NCI-H524 (cell line): ENCODE results near the gene SLC29A1.
"Not testable (repeated sequence)": the region's sequence is repeated elsewhere in the genome, so short reads cannot be mapped to it uniquely, and the experiment has no call there.

ENCODE experiments used
- DNase-seq, 2 experiments: peaks; one replicate each; lab custom pipeline; 2025; lab: John Stamatoyannopoulos, UW

The SLC29A1 gene

DNA sequence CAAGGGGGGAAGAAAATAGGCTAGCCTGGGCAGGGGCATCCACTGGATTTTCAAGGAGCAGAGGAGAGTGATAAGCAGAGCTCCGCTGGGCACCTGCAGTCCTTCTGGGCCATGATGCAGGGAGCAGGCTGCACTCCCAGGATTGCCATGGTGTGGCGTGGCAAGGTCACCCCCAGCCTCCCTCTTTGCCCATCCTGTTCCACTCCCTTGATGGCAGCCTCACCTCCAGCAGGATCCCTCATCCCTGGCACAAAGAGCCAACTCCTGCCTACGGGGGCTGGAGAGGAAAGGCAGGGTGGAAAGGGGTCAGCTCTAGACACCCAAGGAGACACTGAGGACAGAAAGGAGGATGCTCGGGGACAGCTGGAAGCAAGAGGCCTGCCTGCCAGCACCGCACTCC is 29.1 kb upstream of the SLC29A1 start:
- no peak for DNase-seq

DNA sequence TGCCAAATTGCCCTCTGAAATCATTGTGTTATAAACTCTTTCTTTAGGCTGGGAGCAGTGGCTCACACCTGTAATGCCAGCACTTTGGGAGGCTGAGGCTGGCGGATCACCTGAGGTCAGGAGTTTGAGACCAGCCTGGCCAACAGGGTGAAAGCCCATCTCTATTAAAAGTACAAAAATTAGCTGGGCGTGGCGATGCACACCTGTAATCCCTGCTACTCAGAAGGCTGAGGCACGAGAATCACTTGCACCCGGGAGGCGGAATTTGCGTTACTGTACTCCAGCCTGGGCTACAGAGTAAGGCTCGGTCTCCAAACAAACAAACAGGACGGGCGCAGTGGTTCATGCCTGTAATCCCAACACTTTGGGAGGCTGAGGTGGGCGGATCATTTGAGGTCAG is 27.0 kb upstream of the SLC29A1 start:
- not testable (repeated sequence) for DNase-seq

DNA sequence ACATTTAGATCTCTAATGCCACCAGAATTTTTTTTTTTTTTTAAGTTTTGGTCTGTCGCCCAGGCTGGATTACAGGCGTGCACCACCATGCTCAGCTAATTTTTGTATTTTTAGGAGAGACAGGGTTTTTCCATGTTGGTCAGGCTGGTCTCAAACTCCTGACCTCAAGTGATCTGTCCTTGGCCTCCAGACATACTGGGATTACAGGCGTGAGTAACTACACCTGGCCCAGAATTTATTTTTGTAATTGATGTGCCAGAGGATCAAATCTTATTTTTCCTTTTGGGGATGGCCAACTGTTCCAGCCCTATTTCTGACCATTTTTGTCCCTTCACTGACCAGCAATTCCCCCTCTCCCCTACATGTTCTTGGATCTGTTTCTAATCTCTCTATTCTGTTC is 24.7 kb upstream of the SLC29A1 start:
- no peak for DNase-seq

DNA sequence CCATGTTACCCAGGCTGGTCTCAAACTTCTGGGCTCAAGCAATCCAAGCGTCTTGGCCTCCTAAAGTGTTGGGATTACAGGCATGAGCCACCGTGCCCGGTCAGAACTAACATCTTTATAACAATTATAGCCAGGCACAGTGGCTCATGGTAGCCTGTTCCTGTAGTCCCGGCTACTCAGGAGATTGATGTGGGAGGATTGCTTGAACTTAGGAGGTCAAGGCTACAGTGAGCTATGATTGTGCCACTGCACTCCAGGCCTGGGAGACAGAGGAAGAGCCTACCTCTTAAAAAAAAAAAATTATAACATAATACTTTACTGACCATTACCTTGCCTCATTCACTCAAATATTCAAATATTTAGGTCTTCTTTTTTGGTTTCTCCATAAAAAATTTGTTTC is 23.5 kb upstream of the SLC29A1 start:
- no peak for DNase-seq

DNA sequence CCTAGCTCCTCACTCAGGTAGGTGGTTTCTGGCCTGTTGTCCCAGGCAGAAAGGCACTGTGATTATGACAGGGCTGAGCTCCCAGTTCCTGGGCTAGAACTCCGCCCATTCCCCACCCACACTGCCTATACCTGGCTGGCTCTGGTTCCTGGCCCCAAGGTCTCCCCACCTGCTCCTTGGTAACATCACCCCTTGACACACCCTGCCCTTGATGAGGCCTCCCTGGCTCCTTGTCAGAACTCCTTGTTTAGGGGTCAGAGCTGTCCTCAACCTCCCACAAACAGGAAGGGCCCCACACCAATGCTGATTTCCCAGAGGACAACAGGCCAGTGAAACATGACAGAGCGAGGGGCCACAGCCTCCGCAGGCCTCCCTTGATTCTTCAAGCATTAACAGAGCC is 22.2 kb upstream of the SLC29A1 start:
- DNase-seq, result no peak

DNA sequence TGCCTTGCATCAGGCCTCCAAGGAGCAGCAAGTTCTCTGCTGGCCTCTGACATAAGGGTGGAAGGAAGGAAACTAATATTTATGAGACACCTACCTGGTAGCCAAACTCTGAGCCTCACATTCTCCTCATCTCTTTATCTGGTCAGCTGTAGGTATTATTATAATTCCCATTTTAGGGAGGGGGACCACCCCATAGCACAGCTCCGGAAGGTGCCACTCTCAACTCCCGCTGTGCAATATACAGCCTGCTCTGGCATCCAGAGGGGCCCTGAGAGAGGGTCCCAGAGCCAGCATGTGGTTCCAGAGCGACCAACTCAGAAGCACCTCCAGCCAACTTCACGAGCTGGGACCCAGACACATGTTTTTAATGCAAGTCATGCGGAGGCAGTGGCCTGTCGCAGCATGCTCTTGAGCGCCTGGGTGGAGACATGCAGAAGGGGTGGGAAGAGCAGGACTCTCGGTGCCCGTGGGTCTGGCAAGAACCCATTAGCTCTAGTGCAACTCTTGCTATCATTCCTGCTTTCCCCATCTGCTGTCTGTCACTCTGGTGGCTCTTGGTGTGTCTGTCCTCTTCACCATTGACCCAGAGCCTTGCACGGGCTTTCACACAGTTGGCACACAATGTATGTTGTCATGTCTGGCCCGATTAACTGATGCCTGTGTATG is 21.6 kb upstream of the SLC29A1 start:
- no peak for DNase-seq

DNA sequence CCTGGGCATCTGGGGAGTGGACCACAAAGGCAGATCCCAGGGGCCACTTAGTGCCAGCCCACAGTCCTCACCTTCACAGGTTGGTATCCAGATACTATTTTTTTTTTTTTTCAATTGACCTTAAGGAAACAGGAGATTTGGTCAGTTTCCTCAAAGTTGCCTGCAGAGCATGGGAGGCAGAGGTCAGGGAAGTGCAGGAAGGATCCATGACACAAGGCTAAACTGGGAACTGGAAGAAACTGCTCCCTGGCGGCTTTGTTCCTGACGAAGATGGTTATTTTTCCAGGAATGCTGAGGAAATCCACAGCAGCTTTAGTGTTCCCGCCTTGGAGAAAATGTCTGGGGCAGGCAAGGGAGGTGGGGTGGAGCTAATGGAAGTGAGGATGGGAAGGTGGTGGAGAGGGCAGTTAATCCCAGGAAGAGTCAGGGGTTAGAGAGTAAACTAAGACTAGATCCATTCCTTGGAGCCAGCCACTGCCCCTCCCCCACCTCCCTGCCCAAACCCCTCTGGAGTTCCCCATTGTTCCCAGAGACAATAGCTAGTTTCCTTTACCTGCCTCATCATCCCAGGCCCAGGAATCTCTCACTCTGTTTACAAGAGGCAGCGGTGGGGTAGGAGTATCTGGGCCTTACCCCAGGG is 20.9 kb upstream of the SLC29A1 start:
- no peak for DNase-seq

DNA sequence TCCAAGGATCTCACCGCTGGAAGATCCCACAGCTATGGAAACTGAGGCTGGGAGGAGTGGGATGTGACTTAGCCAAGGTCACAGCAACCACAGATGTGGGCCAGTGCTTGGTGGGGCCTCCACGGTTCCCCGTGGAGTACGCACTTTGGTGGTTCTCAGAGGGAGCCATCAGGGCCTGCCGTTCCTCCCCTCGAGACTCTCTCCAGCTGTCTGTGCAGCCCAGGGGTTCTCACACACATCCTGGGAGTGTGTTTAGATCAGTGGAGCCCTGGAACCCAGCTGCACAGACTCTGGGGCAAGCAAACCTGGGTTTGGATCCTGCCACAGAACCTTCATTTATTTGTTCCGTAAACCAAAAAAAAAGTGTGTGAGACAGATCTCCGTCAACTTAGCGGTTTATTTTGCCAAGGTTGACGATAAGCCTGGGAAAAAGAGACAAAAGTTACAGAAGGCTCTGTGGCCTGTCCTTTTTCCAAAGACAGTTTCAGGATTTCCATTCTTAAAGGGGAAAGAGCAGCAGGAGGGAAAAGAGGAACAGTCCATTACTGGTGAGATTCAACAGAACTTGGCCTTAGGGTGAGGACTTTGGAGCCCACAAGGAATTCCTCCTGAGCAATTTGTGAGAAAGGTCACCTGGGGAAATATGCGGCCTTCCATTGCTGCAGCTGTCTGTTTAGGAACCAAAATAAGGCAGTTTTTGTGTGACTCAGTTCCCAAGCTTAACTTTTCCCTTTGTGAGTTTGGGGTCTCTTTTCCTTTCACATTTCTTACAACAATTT is 20.2 kb upstream of the SLC29A1 start:
- no peak for DNase-seq

DNA sequence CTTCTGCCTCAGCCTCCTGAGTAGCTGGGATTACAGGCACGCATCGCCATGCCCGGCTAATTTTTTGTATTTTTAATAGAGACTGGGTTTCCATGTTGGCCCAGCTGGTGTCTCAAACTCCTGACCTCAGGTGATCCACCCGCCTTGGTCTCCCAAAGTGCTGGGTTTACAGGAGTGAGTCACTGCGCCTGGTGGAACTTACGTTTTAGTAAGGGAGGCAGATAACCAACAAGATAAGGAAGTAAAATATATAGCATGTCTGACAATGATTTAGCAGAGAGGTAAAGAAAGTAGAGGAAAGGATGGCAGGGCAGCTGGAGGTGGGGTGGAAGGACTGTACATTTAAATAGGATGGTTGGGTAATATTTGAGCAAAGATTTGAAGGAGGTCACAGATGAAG is 19.4 kb upstream of the SLC29A1 start:
- no peak for DNase-seq

DNA sequence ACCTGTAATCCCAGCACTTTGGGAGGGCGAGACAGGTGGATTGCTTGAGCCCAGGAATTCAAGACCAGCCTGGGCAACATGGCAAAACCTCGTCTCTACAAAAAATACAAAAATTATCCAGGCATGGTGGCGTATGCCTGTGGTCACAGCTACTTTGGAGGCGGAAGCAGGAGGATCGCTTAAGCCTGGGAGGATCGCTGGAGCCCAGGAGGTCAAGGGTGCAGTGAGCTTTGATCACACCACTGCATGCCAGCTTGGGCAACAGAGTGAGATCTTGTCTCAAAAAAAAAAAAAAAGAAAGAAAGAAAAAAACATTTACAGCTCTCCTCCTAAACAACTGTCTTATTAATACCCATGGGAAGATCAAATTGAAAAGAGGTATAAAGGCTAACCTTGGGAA is 15.4 kb upstream of the SLC29A1 start:
- DNase-seq, result no peak

DNA sequence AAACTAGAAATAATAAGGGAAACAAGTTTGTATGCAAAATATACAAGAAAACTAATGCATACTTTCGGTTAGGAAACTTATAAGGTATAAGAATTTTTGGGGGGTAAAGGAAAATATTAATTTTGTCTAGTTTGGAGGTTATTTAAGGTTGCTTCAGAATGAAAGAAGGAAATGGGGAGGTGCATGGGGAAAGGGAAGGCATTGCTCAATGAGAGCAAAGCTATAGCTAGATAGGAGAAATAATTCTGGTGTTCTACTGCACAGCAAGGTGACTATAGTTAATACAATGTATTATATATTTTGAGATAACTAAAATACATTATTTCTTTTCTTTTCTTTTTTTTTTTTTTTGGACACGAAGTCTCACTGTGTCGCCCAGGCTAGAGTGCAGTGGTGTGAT is 12.1 kb upstream of the SLC29A1 start:
- DNase-seq, result no peak

DNA sequence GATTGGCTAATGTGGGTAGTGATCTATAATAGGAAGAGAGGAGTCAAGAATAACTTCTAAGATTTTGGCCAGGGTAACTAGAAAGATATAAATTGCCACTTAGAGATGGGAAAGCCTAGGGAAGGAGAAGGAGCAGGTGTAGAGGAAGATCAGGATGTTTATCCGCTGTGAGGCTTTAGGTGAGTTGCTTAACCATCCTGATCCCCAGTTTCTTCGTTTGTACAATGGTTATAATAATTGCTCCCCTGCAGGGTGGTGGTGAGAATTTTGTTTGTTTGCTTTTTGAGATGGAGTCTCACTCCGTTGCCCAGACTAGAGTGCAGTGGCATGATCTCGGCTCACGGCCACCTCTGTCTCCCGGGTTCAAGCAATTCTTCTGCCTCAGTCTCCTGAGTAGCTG is 9.1 kb upstream of the SLC29A1 start:
- no peak for DNase-seq

DNA sequence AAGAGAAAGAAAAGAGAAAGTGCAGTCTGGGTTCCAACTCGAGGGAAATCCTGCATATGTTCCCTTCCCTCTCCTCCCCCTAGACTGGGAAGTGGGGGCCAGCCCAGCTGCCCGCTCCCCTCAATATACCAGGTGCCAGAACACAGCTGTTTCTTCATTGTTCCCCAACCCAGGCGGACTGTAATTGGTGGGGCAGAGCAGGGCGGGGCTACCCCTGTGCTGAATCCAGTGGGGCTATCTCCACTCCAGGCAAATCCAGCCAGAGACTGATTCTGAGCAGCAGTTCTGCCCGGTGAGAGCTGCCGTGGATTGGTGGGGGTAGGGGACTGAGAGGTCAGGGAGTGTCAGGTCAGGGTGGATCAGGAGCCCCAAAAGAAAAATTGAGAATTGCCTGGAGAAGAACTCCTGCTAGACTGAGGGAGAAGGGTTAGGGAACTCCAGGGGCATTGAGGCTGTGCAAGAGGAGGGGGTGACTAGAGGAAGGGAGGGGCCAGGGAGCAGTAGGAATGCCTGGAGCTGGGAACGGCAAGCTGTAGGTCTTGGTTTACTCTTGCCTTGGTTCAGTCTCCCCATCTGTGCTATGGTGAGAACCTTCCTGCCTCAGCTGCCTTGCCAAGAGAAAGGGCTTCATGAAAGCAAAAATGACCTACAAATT is 6.6 kb upstream of the SLC29A1 start, which contains the start of gene MYMX:
MYMX (plus strand) TSS at position 250 of the 655 bp plus-strand sequence. CDS start 546 bp downstream, outside the sequence.
- peak; percentile 25 to 86 for DNase-seq

DNA sequence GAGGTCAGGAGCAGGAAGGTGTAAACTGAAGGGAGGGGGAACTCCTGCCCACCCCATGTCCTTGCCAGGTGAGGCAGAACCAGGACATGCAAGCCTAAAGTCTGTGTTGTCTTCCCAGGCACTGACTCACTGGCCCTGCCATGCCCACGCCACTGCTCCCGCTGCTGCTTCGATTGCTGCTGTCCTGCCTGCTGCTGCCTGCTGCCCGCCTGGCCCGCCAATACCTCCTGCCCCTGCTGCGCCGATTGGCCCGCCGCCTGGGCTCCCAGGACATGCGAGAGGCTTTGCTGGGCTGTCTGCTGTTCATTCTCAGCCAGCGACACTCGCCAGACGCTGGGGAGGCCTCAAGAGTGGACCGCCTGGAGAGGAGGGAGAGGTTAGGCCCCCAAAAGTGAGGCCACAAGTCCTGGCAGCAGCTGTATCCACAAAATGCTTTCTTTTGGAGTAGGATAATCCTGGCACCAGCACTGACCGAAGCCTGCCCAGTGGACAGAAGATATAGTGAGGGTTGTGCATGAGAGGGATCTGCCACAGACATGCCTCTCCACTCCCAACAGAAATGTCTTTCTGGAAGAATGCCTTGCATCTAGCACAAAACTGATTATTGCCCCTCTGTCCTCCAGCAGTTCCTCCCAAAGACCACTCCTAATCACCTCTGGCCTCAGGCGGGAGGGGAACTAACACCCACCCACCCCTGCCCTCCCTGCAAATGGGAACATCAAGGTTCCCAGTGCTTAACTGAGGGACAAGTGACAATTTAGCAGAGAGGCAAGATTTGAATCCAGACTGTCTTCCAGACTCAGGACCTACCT is 5.9 kb upstream of the SLC29A1 start:
- DNase-seq, result peak in 1 of 2 experiments; percentile 30

DNA sequence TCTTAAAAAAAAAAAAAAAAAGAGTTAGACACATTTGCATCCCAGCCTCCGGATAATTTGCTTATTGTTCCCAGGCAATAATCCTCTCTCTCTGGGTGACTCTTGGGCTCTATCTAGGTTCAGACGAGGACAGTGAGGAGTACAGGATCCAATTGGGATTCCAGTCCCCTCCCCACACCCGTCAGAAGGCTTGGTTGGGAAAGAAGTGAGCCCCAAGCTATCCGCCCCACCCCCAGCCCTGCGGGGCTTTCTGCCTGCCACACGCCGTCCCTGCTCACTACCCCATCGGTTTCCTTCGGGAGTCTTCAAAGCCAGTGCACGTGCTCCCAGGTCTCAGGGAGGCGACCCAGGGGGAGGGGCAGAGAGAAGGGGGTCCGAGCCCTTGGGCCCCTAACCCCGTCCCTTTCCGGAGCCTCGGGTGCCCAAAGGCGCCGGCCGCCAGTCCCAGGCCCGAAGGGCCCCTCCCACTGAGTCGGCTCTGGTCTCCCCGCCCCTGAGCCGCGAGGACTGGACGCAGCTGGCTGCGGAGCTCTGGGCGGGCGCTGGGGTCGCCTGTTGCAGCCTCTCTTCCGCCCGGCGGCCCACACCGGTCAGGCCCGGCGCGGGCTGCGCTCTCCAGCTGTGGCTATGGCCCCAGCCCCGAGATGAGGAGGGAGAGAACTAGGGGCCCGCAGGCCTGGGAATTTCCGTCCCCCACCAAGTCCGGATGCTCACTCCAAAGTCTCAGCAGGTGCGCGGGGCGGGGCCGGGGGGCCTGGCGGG is 4.2 kb upstream of the SLC29A1 start:
- DNase-seq, result peak; percentile 39 to 64

DNA sequence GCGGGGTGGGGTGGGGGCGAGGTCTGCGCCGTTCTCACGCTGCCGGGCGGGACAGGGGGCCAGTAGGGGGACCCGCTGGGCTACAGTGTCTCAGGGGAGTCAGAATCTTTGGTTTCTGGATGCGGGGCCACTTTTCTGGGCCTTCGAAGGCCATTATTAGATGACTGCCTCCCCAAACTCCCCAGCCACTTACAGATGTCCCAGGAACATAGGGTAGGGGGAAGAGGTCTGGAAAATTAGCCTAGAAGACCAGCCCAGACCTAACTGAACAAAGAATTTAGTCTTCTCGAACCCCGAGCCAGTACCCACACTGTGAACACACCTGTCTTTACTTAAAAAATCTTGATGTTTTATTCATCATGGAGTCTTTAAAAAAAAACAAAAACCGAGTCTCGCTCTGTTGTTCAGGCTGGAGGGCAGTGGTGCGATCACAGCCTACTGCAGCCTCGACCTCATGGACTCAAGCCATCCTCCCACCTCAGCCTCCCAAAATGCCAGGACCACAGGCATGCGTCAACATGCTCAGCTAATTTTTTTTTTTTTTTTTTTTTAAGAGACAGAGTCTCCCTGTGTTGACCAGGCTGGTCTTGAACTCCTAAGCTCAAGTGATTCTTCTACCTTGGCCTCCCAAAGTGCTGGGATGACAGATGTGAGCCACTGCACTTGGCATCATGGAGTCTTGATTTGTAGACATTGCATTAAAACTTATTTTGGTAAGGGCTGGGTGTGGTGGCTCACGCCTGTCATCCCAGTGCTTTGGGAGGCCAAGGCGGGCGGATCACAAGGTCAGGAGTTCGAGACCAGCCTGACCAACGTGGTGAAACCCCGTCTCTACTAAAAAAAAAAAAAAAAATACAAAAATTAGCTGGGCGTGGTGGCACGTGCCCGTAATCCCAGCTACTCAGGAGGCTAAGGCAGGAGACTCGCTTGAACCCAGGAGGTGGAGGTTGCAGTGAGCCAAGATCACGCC is 3.3 kb upstream of the SLC29A1 start:
- DNase-seq, result peak in 1 of 2 experiments; percentile 64

DNA sequence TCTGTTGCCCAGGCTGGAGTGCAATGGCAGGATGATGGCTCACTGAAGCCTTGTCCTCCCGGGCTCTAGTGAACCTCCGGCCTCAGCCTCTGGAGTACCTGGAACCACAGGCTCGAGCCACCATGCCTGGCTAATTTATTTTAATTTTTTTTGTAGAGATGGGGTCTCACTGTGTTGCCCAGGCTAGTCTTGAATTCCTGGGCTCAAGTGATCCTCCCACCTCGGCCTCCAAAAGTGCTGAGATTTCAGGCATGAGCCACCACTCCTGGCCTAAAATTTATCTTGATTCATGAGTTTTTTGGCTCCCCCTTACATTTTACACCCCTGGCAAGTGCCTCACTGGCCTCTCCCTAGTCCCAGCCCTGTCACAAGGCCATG is 2.5 kb upstream of the SLC29A1 start:
- DNase-seq, result no peak

DNA sequence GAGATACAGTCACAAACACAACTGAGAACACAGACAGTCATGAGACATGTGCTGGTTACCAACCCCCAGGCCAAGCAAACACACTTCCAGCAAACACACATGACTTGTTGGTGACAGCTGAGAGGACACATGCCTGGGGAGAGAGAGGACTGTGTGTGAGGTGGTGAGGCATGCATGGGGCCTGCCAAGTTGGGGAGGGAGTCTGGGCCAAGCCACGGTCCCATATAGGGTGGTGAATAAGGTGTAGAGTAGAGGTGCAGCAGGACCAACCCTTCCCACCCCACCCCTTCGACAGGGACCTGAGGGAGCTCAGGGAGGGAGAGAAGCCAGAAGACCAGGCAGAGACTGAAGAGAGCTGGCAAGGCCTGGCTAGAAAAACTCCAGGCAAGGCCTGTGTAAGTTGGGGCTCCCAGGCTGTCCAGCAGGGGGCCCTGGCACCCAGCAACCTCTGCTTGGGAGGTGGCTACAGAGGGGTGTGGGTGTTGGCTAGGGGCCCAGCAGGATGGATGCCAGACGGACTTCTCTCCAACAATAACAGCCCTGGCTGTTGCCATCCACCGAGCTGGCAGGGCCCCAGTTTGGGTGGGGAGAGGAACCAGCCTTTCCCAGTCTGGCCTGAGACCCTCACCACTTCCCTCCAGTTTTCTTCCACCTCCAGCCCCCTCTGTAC is 2.0 kb upstream of the SLC29A1 start:
- DNase-seq, result peak; percentile 56 to 82

DNA sequence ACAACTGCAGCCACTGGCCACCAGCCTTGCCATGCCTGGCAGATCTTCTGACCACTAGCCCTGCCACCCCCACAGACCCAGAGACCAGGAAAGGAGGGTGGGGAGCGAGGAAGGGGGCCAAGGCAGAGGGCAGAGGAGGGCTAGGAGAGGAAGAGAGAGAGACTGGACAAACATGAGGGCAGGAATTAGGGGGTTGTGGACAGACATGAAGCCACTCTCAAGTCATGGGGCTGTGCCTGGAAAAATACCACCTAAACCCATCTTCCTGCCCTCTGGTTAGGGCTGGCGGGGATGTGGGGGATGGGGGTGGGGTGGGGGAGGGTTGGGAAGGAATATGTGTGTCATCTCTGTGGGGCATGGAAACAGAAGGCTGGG is 1.4 kb upstream of the SLC29A1 start:
- DNase-seq, result no peak
